GM19240 (cell line): Measurements from ENCODE around the gene AQP5.
"Not testable (repeated sequence)": the region's sequence is repeated elsewhere in the genome, so short reads cannot be mapped to it uniquely, and the experiment has no call there.

Experiments used
- DNase-seq: peaks from one replicate; pipeline ENCODE4 v3.0.0; 2011; ENCODE audit warnings: low spot score; ENCODE audit not compliant: insufficient read length

Gene AQP5

GRCh38 chr12:49980501-49981349 is 19.1 kb downstream of the AQP5 start:
- DNase-seq = no peak

DNA sequence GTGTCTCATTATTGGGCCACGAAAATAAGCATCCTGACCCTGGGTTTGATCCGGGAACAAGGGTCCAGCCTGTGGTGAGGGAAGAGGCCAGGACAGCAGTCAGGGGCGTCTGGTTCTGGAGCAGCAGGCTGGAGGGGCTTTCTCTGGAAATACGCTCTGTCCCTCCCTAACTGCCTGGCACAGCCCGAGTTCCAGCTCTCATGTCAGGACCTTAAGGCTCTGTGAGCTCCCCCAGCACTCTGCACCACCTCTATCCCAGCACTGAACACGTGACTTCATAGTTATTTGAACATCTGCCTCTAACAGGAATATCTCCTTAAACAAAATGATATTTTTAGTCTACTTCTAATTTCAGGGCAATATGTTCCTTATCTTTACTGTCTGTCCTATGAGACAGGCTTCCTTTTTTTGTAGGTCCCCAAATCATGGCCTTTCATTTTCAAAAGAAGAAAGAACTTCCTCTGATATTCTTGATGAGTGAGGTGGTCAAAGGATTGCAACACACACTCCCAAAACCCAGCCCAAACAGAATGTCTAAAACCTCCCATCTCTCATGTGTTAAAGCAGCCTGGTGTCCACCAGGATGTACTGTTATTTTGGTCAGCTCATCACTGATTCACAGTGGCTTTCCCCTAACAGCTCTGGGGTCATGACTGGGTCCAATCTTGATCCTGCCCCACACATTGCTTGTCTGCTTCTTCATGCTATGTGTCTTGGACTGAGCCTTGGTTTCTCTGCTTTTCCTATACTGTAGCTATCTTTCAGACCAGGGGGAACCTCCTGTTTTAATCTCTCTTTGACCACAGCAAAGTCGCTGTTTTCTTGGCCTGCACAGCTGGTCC is 20.8 kb downstream of the AQP5 start:
- no peak for DNase-seq

DNA sequence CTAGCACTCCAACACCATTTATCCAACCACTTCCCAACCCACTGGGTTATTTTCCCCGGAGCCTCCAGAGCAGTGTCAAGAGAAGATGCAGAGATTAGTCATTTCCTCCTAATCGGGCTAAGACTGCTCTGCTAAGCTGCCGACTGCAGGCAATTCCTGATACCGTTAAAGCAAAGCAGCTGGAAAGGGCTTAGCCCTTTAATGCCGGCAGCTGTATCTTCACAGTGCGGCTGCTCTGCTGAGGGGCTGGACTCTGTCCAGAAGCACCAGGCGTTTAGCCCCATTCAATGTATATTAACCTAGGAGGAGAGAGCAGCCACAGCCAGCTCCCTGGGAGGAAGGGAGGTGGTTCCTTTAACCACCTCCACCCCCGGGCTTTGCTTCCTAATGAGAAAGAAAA is 22.2 kb downstream of the AQP5 start:
- no peak for DNase-seq

DNA sequence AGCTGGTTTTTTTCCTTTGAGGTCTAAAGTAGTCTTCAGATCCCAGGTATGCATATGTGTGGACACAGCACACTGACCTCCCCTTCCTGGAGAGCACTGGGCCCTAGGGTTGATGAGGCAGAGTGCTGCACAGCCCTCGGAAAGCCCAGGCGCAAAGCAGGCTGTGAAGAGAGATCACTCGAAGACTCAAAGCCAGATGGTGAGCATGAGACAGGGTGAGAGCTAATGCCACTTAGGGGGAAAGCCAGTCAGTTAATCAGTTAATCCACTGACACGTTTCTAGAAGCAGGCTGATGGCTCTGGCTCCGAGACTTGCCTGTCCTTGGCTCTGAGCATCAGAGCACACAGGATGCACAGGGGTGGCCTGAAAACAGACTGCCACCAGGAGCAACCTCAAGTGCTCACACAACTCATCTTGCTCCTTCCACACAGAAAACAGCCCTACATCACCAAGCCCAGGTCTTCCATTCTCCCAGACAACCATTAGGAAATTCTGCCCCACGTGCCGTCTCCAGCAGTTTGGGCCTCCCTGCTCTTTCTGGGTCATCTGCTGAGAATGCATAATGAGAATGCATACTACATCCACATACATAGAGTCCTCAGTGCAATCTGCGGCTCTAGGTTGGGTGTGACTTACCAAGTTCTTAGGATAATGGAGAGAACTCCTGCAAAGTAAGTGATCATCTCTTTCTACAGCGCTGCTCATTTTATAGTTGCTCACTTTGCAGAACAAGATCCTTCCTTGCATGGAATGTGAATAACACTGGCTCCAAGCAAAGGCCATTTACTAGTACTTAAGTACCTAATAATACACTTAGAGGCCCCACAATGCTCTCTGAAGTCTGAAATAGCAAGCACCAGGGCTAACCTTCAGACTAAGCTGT is 23.0 kb downstream of the AQP5 start:
- no peak for DNase-seq

DNA sequence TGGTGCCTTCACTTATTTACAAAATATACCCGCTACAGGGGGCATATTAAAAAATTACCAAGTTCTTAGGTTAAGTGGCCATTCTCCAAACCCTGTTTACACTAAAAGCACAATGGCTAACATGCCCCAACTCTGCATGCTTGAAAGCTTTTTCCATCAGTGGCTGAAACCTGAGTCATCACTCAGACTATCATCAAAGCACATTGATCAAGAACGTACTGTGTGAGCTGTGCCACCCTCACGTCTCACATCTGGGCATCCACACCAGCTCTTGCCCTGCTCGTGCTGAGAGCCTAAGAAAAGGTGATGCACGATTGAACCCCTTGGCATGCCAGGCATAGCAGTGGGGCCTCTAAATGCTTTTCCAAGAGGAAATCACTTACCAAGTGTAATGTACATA is 24.3 kb downstream of the AQP5 start:
- DNase-seq = no peak

GRCh38 chr12:49986476-49986875 is 24.8 kb downstream of the AQP5 start:
- not testable (repeated sequence) for DNase-seq

- DNase-seq = no peak
Measured at GRCh38 chr12:49987625-49988303, 26.1 kb downstream of the AQP5 start.

DNA sequence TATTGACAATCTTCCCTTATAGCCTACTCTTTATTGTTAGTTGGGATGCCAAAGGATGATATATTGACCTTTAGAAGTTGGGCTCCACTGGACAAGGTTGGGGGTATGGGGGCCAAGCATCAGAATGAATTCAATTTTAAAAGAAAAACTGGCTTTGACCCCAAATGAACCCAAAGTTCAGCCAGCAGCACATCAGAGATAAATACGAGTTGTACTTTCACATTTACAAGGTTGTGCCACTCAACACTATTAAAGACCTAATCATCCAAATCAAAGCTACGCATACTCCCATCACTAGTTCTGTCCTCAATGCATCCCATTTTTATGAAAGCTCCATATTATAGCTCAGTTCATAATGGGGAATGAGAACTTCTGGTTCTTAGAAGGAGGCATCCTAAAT is 27.7 kb downstream of the AQP5 start:
- DNase-seq = not testable (repeated sequence)

GRCh38 chr12:49990273-49990672 is 28.6 kb downstream of the AQP5 start:
- no peak for DNase-seq

DNA sequence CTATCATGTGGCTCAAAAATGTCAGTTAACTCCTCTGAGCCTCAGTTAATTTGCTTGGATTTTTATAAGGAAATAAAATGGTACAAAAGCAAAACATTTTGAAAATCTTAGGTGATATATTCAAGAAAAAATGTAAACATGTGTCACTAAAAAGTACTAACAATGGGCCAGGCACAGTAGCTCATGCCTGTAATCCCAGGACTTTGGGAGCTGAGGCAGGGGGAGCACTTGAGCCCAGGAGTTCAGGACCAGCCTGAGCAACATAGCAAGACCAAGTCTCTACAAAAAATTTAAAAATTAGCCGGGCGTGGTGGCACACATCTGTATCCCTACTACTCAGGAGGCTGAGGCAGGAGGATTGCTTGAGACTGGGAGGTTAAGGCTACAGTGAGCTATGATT is 36.8 kb downstream of the AQP5 start:
- DNase-seq = no peak

DNA sequence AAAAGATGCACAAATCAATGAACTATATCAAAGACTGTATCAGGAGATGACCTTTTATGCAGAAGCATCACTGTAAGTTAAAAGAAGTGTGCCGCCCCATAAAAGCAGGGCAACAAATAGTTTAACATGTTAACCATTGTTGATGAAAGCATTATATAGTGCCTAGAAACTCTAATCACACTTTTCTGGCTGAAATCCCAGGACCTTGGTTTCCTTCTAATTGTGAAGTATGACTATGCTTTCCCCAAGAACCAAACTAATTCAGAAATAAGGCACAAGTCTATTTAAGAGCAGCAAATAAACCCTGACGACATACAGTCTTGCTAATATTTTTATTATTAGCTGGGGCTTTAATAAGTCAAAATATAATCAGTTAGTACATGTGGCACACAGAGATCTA is 41.9 kb downstream of the AQP5 start:
- no peak for DNase-seq

DNA sequence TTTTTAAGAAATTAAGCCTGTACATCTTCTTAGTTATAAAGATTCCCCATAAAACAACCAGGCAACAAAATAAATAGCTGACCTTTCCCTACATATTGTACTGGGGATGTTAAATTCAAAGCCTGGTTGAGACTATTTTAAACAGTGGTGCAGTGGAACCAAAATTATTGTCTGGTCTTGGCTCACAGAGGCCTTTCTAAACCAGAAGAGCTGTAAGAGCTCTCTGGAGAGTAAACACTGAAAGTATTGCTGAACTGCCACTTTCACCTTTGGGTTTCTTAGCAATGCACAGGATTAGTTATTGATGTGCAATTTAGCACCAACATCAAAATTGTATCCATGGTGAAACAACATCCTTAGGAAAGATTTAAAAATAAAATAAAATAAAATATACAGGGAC is 43.0 kb downstream of the AQP5 start:
- DNase-seq = no peak

DNA sequence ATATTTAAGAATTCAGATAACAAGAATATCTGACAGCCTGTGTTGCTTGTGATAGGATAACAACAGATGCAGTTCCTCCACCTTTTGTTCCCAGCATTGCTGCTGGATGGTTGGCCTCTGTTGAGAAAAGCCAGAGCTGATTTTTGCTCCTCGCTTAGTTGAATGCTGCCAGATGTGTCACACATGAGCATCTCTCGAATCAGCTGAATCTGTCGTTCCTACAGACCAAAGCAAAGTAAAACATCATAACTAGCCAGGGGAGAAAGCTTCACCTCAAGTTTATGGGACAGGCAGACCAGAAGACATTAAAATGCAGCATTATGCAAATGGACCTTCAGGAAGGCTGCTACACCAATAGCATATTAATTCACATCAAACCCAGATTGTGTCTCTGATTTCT is 43.5 kb downstream of the AQP5 start:
- no peak for DNase-seq

DNA sequence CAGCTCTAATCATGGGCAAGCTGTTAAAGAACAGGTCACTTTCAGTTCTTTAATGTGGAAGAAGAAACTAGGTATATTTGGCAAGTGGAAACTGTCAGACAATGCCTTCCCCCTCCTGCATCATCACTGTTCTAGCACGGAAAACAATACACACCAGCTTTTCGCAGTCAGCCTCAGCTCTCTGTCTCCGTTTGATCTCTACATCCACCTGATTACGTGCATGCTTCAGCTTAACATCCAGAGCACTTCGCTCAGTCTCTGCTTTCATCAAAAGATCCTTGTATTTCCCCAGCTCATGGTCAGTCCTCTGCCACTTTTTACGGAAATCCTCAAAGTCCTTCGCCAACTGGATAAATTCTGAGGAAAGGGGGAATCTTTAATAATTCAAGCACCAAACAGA is 44.6 kb downstream of the AQP5 start:
- DNase-seq = no peak

- DNase-seq = no peak
Measured at GRCh38 chr12:50006754-50007442, 45.2 kb downstream of the AQP5 start.

DNA sequence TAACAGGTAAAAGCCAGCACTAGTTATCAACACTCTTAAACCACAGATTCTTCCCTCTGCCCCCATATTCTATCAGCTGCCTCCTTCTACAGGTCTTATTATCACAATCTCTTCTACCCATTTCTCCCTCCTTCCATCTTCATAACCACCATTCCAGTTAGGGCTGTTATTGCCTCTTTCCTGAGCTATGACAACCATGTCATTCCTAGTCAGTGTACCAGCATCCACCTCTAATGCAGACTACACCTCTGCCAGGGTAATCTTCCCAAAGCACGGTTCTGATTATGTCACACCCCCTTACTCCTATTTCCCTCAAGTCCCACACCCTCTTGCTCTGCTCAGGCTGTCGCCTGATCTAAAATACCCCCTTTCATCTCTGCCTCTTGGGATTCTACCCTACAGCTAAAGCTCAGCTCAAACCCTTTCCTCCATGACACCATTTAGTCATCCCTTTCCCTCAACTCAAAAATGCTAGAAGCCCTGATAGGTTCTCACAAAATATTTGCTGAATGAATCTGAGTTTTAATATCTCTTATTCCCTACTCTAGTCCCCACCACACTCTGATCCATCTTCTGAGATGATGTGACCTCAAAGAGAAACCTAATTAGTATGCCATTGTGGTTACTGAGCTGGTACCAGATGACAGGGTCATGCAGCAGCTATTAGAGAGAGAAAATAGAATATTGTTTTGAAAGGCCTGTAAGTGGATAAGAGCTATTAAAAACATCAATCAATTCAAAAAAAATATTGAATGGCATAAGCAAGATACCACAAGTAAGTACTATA is 51.9 kb downstream of the AQP5 start:
- no peak for DNase-seq

- no peak for DNase-seq
Measured at GRCh38 chr12:50014342-50014741, 52.7 kb downstream of the AQP5 start.
